NCI-H1694 treated with DMSO at 0.1 percent for 48 hours (cell line): ENCODE data around the gene CALU.

Experiments used
- DNase-seq: peaks from one replicate; lab custom pipeline; 2025; lab: John Stamatoyannopoulos, UW

Gene CALU

GRCh38 chr7:128739048-128739962 lies at the start of gene CALU:
Gene CALU, plus strand, starts transcription at chr7:128739359. Its CDS starts 9,225 bp downstream, at chr7:128748584.
- peak; percentile 97 for DNase-seq

DNA sequence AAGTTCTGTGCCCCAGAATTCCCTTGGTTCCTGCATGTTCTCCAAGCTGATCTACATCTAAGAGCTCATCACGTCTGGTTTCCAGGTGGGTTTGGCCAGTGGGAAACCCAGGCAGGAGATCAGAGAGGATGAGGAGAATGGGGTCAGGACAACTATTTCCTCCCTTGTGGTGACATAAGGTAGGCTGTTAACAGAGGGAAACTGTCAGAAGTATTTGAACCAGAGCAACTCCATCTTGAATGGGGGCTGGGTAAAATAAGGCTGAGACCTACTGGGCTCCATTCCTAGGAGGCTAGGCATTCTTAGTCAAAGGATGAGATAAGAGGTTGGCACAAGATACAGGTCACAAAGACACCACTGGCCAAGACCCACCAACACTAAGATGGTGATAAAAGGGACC lies 47.9 kb upstream of the CALU start:
- DNase-seq, result no peak

DNA sequence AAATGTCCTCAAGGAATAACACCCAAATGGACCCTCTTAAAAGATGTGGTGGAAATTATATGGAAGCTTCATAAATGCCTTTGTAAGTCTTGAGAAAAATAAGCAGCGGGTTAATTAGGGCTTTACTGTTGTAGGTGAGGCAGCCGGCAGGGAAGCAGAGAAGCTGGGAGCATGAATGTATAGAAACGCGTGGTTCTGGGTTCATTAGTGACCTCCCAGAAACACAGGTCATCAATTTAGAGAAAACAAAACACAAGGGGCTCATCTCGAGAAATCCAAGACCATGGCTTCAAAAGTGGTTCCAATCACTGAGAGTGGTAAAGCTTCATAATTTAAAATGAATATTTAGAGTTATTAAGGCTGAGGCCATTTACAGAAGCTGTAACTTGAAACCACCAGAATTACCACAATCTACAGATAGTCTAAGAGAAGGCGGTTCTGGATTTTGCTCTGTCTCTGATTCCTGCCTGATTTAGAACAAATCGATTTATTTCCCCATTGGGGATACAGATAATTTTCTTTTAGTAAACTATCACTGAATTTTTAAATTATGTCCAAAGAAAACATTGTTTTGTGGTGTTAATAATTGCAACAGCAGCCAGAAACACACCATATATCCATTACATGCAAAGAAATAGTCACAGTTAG lies 46.4 kb upstream of the CALU start:
- no peak for DNase-seq

GRCh38 chr7:128693373-128694015 lies 45.7 kb upstream of the CALU start:
- no peak for DNase-seq

DNA sequence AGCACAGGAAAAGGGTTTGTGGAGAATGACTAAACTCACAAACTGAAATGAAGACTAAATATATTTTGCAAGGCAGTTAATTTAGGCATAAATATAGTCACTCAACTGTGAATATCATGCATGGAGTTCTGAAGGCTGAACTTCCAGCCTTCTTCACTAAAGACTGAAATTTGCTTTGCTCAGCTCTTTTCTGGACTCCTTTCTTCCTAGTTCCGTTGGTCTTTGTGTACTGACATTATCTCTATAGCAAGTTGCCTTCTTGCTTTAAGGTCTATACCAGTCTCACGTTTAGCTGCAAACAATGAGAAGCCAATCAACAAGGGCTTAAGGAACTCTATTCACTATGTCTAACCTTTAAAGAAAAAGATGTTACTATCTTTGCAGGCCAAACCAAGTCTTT lies 44.4 kb upstream of the CALU start:
- DNase-seq, result no peak

- no peak for DNase-seq
Observed at GRCh38 chr7:128697302-128697905, 41.8 kb upstream of the CALU start.

- DNase-seq, result no peak
Observed at GRCh38 chr7:128699196-128699712, 39.9 kb upstream of the CALU start.

DNA sequence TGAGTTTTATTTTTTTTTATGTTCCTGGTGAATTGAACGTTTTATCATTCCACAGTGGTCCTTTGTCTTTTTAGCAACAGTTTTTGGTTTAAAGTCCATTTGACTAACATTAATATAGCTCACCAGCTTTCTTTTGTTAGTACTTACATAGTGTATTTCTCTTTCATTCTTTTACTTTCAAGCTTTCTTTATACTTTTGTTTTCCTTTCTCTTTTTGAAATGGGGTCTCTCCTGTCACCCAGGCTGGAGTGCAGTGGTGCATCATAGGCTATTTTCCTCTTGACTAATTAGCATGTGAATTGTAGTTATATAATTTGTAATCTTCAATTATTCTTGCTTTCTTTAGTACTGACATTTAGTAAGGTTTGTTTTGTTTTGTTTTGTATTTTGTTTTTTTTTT lies 39.3 kb upstream of the CALU start:
- DNase-seq, result no peak

DNA sequence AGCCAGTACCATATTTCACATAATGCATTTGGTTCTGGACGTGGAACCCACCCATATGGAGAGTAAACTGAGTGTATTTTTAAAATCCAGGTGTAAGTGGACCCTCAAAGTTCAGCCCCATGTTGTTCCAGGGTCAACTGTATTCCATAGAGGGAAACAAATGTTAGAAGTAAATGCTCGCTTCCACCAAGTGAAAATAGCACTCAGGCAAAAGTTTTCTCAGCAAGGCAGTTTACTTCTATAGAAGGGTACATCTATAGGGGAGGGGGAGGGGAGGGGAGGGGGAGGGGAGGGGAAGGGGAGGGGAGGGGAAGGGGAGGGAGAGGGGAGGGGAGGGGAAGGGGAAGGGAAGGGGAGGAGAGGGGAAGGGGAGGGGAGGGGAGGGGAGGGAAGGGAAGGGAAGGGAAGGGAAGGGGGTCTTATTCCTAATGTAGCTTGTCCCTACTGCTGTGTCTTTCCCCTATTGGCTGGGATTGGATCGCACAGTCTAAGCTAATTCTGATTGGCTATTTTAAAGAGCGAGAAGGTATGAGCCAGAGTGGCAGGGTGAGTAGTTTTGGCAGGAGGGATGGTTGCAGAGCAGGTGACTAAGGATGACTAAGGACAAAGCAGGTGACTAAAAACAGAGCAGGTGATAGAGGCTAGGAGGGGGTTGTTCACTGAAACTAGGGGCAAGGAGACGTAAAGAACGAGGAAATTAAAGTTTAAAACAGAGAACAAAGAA lies 37.9 kb upstream of the CALU start:
- DNase-seq, result no peak

DNA sequence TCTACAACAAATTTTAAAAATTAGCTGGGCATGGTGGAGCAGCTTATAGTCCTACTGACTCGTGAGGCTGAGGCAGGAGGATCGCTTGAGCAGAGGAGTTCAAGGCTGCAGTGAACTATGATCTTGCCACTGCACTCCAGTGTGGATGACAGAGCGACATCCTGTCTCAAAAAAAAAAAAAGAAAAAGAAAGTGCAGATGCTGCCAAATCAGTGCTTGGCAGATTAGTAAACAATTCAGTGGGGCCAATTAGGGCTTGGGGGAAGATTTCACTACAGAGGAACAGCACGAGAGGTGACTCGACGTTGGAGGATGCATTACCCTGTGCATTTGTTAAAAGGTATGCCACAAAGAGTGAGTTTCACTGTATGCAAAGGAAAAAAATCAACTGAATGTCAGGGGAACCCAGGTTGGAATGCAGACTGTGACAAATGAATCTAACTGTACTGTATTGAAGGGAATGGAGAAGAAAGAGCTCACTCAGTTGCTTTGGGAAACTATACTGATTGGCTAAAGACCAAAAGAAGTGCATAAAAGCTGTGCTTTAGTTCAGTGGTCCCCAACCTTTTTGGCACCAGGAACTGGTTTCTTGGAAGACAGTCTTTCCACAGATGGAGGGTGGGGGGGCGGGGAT lies 35.4 kb upstream of the CALU start:
- no peak for DNase-seq

- DNase-seq, result no peak
Observed at GRCh38 chr7:128705891-128706333, 33.2 kb upstream of the CALU start.

DNA sequence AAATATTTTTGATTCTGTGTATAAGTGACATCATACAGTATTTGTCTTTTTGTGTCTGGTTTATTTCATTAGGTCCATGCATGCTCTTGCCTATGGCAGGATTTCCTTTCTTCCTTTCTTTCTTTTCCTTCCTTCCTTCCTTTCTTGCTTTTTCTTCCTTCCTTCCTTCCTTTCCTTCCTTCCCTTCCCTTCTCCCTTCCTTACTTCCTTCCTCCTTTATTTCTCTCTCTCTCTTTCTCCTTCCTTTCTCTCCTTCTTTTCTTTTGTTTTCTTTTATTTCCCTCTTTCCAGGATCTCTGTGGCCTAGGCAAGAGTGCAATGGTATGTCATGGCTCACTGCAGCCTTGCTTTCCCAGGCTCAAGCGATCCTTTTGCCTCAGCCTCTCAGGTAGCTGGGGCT lies 31.4 kb upstream of the CALU start:
- DNase-seq, result no peak

GRCh38 chr7:128708235-128708634 lies 30.9 kb upstream of the CALU start:
- DNase-seq, result no peak

DNA sequence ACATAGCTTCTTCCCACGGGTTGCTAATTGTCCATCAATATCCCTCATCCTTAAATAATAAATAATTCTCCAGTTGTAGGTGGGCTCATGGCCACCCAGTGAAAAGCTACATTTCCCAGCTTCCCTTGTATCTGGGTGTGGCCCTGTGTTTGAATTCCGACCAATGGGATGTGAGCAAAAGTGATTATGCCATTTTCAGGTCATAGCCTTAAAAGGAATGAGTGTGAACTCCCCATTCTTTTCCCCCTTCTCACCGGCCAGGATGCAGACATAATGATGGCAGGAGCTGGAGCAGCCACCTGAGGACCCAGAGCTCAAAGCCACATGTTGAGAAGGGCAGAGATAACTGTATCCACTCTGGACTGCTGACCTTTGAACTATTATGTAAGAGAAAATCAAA lies 30.3 kb upstream of the CALU start:
- DNase-seq, result no peak

DNA sequence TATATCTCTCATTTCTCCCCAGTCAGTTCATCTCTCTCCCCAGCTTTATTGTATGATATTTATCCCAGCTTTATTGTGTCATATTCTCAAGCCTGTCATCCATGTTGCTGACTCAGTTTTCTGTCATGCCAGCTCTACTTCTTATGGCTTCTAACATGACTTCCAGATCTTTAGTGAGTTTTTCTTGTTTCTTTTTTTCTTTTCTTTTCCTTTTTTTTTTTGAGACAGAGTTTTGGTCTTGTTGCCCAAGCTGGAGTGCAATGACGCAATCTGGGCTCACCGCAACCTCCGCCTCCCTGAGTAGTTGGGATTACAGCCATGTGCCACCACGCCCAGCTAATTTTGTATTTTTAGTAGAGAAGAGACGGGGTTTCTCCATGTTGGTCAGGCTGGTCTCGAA lies 28.7 kb upstream of the CALU start:
- no peak for DNase-seq

DNA sequence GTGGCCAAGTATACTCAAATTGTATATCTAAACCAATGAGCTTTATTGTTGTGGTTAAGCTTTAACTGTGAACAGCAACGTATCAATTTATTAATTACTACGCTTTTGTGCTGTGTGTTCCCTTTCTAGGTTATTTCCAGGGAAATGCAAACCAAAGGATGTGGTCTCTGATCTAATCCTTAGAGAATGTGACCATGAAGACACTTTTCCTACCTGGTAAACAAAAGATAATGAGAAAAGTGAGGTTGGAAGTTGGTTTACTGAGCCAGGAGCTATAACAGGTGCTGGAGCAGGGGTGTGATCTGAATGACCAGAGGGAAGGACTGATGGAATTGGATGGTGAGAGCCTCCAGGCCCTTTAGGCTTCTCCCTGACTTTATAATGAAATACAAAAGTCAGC lies 25.4 kb upstream of the CALU start:
- DNase-seq, result no peak

DNA sequence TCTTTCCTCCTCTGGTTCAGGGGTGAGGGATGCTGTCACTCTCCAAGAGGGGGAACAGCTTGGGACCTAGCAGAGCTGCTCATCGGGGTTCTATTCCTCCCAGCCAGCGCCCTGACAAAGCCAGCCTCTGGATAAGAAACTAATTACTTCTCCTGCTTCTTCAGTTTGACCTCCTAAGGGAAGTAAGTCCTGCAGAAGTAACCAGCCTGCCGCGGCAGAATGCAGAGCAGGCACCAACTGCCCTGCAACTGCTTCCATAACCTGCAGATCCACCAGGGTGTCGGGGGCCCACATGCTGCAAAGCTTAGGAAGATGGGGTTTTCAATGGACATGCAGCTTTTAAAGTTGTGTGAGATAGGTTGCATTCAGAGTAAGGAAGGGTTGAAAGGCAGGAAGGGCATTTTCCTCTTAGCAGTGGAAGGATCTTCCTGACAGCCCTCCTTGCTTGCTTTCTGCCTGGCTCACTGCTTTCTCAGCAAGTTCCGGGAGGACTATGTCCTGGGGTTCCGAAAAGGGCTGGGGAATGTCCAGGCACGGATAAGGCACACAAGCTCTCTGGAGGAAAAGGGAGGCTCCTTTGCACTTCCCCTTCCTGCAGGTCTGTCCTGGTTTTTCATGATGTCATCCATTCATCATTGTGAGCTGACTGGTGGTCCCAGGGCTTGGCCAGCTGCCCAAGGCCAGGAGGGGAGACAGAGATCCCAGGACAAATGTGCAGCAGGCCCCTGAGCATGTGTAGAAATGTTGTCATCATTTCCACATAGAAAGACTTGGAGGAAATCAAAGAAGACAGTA lies 24.3 kb upstream of the CALU start:
- no peak for DNase-seq

DNA sequence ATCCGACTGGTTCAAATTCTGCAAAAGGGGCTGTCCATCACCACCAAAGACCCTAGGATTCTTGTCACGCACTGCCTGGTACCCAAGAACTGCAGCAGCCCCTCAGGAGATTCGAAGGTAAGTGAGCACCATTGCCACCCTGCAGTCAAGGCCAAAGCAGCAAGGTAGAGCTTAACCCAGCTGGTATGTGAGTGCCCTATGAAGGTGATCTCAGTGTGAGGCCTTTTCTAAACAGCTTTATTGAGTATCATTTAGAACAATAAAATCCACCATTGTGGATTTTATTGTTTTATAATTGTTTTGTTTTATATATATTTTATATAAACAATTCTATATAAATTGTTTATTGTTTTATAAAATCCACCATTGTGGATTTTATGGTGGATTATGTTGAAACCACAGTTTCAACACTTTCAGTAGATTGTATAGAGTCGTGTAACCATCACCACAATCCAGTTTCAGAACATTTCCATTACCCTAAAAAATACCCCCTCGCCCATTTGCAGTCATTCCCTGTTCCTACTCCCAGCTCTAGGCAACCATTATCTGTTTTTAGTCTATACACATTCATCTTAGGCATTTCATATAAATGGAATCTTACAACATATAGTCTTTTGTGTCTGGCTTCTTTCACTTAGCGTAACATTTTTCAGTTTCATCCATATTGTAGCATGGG lies 20.1 kb upstream of the CALU start:
- DNase-seq, result no peak

GRCh38 chr7:128721376-128721775 lies 17.8 kb upstream of the CALU start:
- no peak for DNase-seq

DNA sequence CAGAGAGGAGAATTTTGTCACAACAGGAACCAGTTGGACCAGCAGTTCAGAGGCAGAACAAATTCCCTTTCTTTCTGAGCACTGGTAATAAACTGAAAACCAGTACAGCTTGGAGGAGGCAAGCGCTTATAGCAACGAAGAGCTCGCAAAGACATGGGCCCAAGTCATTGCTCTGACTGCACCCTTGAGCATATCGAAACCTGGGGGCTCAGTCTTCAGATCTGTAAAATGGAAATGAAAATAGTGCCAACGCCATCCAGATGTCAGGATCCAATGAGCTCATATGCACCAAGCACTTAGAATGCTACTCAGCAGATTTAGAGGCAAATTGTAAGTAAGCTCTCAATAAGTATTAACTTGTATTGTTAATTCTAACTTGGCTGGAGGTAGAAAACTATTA lies 14.4 kb upstream of the CALU start:
- DNase-seq, result no peak
